Mesothelial cell of epicardium (in vitro differentiated cells): ENCODE results near the gene THSD4. TPM values are rescaled to one million over a fixed set of nuclear protein-coding genes. Genes with fewer than 3 reads are reported as not detected.

ENCODE experiments used
- DNase-seq, 2 experiments: peaks; one replicate each; pipeline ENCODE4 v3.0.0; 2021; ENCODE audit warnings: low spot score in 2 of 2; ENCODE audit not compliant: unreplicated experiment in 2 of 2
- H3K27ac Mint-ChIP-seq: 2 replicates; pipeline ENCODE4 v1.8.0; 2021; ENCODE audit warnings: mixed read lengths
- H3K27me3 Mint-ChIP-seq: 2 replicates; pipeline ENCODE4 v1.8.0; 2021; ENCODE audit warnings: low read depth, mixed read lengths
- H3K36me3 Mint-ChIP-seq: 2 replicates; pipeline ENCODE4 v1.8.0; 2021; ENCODE audit warnings: mixed read lengths
- H3K4me1 Mint-ChIP-seq: 2 replicates; pipeline ENCODE4 v1.8.0; 2021; ENCODE audit warnings: mixed read lengths
- H3K4me3 Mint-ChIP-seq: 2 replicates; pipeline ENCODE4 v1.8.0; 2021; ENCODE audit warnings: mild to moderate bottlenecking, moderate library complexity, mixed read lengths
- H3K9me3 Mint-ChIP-seq: 2 replicates; pipeline ENCODE4 v1.8.0; 2021; ENCODE audit warnings: mixed read lengths
- total RNA-seq: library from RNA; stranded (reverse); gene quantifications from 3 replicates; pipeline ENCODE4 v1.2.1, GENCODE V29; 2021
- TF ChIP-seq, protein P1 (sequence below): fragments of 200-600 bp; sonication (generic); IDR thresholded peaks from one replicate; pipeline ENCODE4 v1.5.0; 2021; ENCODE audit warnings: antibody characterized with exemption; ENCODE audit not compliant: unreplicated experiment

THSD4 gene
- total RNA-seq, 1 donor from 2014 or later, result 93.9 TPM

DNA sequence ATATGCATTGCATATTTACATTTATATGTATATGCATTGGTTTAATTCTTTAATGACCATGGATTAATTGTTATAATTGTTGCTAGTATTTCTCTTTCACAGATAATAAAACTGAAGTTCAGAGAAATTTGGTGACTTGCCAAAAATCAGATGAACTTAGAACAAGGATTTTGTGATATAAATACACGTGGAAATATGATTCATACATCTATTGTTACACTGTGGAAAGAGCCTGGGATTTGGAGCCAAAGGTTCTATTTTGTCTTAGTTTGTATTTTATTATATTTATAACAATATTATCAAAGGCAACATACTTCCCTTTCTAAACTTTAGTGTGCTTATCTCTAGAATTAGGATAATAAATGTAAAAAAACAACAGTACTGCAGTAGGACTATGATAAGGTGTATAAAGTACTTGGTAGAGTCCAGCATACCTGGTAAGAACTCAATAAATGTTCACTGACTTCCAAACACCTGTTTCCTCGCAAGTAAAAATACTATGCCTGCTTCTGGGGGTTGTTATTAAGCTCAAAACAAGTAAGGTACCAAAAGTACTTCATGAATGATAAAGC lies 342.9 kb downstream of the THSD4 start:
- H3K27ac Mint-ChIP-seq, result peak overlapping the region; percentile 25
- peaks cover 9% of the 10 kb centered on the region for H3K9me3 Mint-ChIP-seq
- H3K4me3 Mint-ChIP-seq, result no peak overlapping the region
- peaks cover 14% of the 10 kb centered on the region for H3K36me3 Mint-ChIP-seq
- DNase-seq, result no peak
- H3K4me1 Mint-ChIP-seq, result peaks cover 41% of the 10 kb centered on the region
- H3K27me3 Mint-ChIP-seq, result no peaks in the 10 kb centered on the region
- TF ChIP-seq, protein P1, sequence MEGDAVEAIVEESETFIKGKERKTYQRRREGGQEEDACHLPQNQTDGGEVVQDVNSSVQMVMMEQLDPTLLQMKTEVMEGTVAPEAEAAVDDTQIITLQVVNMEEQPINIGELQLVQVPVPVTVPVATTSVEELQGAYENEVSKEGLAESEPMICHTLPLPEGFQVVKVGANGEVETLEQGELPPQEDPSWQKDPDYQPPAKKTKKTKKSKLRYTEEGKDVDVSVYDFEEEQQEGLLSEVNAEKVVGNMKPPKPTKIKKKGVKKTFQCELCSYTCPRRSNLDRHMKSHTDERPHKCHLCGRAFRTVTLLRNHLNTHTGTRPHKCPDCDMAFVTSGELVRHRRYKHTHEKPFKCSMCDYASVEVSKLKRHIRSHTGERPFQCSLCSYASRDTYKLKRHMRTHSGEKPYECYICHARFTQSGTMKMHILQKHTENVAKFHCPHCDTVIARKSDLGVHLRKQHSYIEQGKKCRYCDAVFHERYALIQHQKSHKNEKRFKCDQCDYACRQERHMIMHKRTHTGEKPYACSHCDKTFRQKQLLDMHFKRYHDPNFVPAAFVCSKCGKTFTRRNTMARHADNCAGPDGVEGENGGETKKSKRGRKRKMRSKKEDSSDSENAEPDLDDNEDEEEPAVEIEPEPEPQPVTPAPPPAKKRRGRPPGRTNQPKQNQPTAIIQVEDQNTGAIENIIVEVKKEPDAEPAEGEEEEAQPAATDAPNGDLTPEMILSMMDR, result no peak

DNA sequence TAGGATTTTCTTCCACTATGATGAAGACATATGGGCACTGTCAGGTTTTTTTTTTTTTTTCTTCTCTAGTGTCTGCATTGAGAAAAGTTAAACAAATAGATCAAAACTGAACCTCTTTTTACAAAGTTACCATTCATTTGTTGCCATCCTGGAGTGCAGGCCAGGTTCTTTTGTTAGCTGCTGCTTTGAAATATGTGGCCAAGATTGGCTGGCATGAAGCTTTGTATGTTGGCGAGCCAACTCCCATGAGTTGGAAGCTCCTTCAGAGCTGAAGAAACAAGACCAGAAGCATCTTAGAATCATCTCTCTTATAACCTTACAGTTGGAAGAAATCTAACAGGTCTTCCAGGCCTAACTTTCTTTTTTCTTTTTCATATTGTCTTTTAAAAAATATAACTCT lies 346.5 kb downstream of the THSD4 start:
- H3K36me3 Mint-ChIP-seq, result peaks cover 15% of the 10 kb centered on the region
- H3K4me1 Mint-ChIP-seq, result peaks cover 49% of the 10 kb centered on the region
- H3K27ac Mint-ChIP-seq, result no peak overlapping the region
- H3K4me3 Mint-ChIP-seq, result no peak overlapping the region
- no peak for DNase-seq
- TF ChIP-seq, protein P1, result no peak
- H3K27me3 Mint-ChIP-seq, result no peaks in the 10 kb centered on the region
- peaks cover 15% of the 10 kb centered on the region for H3K9me3 Mint-ChIP-seq

DNA sequence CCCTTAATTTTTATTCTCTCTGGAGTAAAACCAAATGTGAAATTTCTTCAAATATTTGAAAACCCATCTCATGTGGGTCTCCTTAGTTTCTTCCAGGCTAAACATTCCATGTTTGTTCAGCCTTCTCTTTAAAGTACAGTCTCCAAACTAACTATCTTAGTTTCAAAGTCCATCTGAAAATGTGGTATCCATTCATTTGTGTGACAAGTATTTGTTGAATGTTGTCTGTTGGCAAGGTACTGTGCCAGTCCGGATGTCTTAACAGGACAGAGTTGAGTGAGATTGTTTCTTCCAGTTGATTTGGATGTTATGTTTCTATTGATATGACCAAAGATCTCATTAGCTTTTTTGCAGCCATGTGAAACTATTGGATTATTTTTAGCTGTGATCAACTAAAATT lies 347.4 kb downstream of the THSD4 start:
- Mint-ChIP-seq H3K9me3 (peaks cover 18% of the 10 kb centered on the region), H3K27ac (no peak overlapping the region), H3K4me3 (no peak overlapping the region), H3K27me3 (no peaks in the 10 kb centered on the region), H3K4me1 (peaks cover 47% of the 10 kb centered on the region), H3K36me3 (peaks cover 20% of the 10 kb centered on the region)
- TF ChIP-seq, protein P1, result no peak
- DNase-seq, result no peak

DNA sequence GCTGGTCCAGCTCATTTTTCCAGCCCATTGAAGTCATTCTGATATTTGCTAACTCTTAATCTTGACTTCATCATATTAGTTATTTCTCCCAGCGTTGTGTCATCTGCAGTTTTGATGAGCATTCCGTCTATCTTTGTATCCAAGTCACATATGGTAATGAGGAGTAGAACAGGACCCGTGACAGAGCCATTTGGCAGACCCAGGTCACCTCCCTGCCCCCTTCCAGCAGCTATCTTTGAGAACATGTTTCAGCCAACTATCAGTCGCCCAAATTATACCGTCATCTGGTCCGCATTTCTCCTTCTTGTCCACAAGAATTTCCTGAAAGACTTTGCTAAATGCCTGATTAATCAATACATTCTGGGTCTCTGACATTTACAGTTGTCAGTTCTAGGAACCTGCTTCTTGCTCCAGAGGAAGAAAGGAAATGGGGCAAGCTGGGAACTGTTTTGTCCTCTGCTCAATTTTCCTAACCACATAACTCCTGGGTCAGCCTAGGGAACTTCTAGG lies 347.9 kb downstream of the THSD4 start:
- H3K9me3 Mint-ChIP-seq, result peaks cover 18% of the 10 kb centered on the region
- DNase-seq, result no peak
- peaks cover 45% of the 10 kb centered on the region for H3K4me1 Mint-ChIP-seq
- TF ChIP-seq, protein P1, result no peak
- H3K27me3 Mint-ChIP-seq, result no peaks in the 10 kb centered on the region
- H3K36me3 Mint-ChIP-seq, result peaks cover 21% of the 10 kb centered on the region
- H3K4me3 Mint-ChIP-seq, result no peak overlapping the region
- no peak overlapping the region for H3K27ac Mint-ChIP-seq

DNA sequence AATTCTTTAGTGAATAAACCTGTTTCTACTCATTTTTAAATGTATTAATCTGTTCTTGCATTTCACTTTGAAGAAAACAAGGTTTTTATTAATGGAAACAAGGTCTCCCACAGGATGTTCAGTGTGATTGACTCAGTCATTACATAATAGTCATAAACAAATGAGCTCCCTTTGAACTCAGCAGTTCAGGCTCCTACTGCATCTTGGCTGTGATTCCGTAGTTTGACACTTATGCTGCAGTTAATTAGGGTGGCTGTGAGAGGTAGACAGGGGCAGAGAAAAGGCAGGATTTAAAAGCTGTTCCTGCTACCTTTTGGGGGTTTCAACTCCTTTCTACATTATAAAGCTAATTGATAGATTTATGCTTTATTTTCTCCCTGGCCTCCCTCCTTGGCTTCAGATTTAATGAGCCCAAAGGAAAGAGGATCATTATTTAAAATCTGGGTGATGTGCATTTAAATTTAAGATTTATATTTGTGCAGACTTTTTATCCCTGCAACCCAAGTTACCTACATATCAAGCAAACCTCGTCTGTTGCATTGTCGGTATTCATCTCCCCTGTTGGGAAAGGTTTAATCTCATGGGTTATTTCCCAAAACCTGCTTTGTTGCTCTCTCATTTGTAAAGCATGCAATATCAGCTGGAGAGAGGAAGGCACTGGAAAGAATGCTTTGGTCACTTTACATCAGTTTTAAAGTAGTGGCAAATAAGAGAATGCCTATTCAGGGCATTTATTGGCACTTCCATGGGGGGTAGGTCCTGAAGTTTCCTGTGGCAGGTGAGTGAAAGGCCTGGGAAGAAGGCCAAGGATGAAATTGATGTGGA lies 350.1 kb downstream of the THSD4 start:
- H3K4me3 Mint-ChIP-seq, result no peak overlapping the region
- H3K27ac Mint-ChIP-seq, result peak overlapping the region; percentile 59
- no peaks in the 10 kb centered on the region for H3K27me3 Mint-ChIP-seq
- no peak for DNase-seq
- TF ChIP-seq, protein P1, result no peak
- peaks cover 22% of the 10 kb centered on the region for H3K9me3 Mint-ChIP-seq
- peaks cover 21% of the 10 kb centered on the region for H3K36me3 Mint-ChIP-seq
- peaks cover 29% of the 10 kb centered on the region for H3K4me1 Mint-ChIP-seq
